T1000 (cell line): Measurements from ENCODE around the gene ZSWIM6.

ENCODE experiments used
- DNase-seq: peaks from one replicate; lab custom pipeline; 2025; ENCODE audit warnings: mixed read lengths; lab: John Stamatoyannopoulos, UW

The ZSWIM6 gene

DNA sequence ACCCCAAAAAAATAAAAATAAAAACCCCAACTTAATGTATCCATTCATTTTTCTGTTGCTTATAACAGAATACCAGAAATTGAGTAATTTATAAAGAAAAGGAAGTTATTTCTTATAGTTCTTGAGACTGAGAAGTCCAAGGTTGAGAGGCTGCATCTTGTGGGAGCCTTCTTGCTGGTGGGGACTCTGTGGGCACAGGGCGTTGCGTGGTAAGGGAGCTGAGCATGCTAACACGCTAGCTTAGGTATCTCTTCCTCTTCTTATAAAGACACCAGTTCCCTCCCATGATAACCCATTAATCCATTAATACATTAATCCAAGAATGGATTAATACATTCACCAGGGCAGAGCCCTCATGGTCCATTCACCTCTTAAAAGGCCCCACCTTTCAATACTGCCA is 150.9 kb downstream of the ZSWIM6 start:
- no peak for DNase-seq

DNA sequence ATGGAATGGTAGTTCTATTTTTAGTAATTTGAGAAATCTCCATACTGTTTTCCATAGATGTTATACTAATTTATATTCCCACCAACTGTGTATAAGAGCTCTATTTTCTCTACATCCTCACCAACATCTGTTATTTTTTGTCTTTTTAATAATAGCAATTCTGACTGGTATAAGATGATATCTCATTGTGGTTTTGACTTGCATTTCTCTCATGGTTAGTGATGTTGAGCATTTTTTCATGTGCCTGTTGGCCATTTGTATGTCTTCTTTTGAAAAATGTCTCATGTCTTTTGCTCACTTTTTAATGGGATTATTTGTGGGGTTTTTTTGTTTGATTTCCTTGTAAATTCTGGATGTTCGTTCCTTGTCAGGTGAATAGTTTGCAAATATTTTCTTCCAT is 154.4 kb downstream of the ZSWIM6 start:
- DNase-seq = no peak

DNA sequence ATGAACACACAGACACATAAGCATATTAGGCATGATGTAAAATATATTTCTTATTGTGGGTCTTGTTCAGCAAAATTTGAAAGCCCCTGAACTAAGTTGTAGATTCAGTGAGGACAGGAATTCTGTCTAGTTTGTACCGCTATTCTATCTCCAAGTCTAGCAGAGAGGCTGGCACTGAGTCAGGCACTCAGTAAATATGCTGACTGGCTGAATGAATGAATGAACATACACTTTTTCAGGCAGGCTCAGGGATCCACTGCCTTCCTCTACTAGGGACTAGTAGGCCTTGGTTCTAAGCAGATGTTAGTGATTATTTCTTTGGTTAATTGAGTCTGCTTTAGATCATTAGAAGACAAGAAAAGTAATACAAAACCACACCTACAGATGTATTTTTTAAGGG is 157.5 kb downstream of the ZSWIM6 start:
- no peak for DNase-seq

DNA sequence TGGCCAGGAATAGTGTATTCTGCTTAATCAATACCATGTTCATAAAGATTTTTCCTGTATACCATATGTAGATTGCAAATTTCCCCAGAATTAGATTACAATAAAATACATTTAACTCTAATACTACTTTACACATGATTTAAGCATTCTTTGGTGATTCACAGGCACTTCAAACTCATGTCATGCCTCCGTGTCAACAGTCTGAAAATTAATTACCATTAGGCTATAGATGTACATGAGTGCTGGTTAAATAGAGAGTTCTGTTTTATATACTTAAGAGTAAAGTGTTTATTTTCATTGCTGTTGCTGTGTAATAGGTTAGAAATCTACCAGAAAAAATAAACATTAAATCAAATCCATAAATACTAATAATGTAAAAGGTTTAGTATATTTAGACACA is 159.8 kb downstream of the ZSWIM6 start:
- no peak for DNase-seq

DNA sequence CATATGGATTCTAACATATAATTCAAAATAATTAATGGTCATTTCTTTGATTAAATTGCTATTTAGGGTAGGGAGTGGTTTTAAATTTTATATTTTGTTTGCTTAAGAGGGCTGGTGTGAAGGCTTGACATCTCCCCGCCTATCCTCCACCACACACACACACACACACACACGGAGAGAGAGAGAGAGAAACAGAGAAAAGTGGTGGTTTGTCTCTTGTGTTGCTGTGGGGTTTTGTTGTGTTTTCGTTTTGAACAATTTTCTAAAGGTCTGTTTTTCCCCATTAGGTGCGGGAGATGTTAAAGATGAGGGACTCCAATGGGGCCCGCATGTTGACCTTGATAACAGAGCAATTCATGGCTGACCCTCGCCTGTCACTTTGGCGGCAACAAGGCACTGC is 161.9 kb downstream of the ZSWIM6 start:
- no peak for DNase-seq

DNA sequence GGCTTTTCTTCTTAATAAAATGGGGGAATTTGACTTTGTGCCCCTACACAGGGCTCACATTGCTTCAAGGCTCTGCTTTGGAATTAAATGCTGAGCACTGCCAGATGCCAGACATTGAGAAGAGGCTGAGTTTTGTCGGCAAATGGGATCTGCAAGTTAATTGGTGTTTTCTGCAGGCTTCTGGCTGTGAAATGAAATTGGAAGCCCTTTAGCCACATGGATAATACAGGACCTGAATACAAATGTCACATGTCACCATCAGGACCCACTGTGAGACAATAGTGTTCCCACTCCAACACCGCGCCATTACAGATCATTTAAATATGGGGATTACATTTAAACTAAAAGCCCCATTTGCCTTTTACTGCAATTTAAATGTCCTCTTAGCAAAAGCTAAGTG is 164.4 kb downstream of the ZSWIM6 start:
- no peak for DNase-seq

DNA sequence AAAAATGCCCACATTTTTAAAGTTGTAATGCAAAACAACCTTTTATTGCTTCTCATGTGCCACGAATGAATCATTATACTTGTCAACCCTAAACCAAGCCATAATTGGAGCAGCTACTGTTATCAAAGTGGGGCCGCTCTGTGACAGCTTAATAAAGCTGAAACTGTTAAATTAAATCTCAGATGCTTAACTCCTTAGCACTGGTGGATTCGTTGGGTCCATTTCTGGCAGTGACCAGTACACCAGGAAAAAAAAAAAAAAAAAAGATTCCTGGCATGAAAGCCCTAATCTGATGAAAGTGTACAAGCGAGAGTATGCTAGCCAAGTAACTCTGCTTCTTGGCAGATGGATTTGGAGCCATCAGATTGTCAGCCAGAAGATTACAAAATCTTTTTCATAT is 164.8 kb downstream of the ZSWIM6 start:
- DNase-seq = no peak

DNA sequence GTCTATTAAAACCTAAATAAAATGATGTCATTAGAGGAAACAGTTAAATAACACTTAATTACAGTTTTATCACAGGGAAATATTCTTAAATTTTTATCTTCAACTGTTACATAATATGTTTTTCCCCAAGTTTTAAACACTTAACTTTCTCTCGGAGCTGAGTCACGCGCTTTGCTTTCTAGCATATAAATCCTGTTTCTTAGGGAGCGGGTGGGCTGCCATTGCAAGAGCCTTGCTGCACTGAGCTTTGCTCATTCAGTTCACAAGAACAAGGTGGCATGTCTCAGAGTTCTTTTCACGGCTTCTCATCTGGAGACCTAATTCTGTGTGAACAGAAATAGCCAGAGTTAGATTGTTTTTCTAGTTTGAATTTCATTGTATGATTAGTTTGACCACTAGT is 166.1 kb downstream of the ZSWIM6 start:
- no peak for DNase-seq

DNA sequence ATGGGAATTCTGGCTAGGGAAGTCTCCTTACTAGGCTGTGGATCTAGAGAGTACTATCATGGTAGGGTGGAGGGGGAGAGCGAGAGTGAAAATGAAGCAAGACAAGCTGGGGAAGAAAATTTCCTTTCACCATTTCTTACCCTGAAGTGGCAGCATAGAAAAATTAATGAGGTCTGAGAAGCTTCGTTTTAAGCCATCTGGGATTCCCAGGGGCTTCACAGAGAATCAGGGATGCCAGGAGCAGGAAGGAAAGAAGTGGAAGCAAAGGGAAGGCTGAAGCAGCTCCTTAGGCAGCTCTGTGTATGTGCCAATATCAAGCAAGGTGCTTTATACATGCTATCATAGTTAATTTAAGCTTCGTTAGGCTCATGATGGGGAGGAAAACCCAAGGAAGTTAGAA is 169.9 kb downstream of the ZSWIM6 start:
- no peak for DNase-seq

DNA sequence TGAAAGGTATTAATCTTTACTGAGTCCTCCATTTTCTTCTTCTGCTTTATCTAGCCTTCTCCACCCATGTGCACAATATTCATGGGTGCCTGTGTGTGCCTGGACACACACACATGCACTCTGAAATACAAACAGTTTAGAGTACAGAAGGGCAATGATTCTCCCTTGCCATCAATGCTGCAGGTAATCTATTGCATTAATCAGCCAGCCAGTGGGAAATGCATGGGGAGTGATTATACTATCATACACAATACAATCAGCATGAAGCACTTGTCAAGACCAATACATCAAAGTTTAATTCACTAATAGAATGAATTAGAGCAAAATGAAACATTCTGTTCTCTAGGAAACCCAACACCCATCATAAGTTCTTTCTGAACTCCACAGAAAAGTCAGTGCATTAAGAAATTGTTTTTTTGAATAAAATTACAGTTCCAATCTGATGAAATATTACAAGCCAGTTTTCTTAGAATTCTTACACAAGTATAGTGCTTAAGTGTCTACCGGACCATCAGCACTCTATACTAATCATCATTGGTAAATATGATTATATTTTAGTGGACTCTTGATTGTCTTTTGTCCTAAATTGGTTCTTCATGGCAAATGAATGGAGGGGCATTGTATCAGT is 172.2 kb downstream of the ZSWIM6 start:
- DNase-seq = no peak

DNA sequence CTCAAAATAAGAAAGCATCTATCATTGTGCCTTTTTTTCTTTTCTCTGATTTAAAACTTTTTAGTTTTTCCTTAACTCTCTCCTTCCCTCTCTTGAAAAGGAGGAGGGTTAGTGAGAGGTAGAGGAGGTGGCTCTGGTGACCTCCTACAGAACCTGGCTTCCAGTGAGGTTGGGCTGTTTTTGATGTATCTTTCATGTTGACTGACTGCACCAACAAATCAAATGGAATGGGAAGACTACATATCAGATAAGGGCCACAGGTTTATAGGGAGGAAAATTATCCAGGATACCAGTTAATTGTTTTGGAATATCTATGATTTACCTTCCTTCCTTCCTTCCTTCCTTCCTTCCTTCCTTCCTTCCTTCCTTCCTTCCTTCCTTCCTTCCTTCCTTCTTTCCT is 173.2 kb downstream of the ZSWIM6 start:
- DNase-seq = no peak

DNA sequence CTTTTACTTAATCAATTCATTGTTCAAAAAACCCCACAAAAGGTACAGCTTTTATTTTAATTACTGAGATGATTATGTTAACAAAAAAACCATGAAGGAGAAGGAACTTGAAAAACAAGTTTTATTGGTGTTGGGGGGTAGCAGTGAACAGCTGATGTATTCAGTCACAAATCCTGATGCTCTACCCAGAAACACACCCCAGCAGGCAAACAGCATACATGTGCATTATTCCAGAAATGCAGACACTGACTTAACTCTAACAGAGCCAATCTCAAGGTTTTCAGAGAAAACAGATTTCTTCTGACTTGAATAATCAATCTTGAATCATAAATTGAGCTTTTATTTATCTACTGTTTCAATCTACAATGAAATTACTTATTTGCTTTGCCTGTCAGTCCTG is 175.2 kb downstream of the ZSWIM6 start:
- DNase-seq = no peak

DNA sequence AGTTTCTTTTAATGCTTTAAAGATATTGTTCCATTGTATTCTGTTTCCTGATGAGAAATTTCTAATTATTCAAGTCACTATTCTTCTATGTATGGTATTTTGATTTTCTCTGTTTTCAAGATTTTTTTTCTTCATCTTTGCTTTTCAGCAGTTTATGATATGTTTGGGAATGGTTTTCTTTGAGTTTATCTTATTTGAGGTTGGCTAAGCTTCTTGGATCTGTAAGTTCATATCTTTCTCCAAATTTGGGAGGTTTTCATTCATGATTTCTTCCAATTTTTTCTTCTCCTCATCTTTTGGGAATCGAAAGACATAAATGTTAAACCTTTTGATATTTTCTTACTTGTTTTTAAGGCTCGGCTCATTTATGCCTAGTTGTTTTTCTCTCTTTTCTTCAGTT is 184.9 kb downstream of the ZSWIM6 start:
- DNase-seq = no peak

DNA sequence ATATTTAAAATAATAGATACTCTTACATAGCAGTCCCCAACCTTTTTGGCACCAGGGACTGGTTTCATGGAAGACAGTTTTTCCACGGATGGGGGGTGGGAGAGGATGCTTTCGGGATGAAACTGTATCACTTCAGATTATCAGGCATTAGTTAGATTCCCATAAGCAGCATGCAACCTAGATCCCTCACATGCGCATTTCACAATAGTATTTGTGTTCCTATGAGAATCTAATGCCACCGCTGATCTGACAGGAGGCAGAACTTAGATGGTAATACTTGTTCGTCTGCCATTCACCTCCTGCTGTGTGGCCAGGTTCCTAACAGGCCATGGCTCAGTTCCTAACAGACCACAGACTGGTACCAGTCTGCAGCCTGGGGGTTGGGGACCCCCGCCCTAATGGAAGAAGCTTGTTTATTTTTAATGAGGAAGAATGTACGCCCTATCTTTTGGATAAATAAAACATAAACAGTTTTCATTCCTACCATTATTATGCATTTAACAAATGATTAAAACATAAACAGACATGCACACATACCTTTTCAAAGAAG is 187.7 kb downstream of the ZSWIM6 start:
- DNase-seq = no peak

DNA sequence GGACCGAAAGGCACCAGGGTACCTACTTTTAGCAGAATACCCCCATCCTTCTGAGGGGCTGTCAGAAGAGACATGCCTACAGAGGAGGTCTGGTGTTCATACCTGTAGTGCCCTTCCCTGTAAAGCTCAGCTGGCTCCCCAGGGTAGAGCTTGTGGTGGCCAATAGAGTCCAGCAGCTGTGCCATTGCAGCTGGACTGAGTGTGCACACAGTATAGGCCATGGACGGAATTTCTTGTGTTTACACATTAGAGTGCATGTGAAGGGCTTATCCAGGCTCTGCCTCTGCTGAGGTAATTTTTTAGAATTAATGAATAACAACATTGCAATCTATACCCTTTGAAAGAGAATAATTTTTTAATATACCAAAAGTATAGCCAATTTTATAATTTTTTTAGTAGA is 191.0 kb downstream of the ZSWIM6 start:
- no peak for DNase-seq

DNA sequence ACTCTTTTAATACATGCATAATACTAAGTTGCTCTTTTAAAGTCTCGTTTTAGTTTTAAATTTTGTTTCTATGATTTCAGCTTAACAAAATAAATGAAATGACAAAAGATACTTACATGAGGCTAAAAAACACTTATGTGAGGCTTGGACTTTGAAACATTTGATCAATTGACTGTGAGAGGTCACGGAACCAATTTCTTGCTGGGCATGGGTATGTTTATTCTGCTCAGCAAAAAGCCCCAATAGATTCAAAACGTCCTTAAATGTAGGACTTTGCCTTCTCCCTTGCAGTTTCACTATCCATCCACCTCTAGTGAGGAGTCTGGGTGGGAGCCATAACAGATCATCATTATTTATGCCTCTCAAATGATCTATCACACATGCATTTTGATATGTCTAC is 191.9 kb downstream of the ZSWIM6 start:
- no peak for DNase-seq

DNA sequence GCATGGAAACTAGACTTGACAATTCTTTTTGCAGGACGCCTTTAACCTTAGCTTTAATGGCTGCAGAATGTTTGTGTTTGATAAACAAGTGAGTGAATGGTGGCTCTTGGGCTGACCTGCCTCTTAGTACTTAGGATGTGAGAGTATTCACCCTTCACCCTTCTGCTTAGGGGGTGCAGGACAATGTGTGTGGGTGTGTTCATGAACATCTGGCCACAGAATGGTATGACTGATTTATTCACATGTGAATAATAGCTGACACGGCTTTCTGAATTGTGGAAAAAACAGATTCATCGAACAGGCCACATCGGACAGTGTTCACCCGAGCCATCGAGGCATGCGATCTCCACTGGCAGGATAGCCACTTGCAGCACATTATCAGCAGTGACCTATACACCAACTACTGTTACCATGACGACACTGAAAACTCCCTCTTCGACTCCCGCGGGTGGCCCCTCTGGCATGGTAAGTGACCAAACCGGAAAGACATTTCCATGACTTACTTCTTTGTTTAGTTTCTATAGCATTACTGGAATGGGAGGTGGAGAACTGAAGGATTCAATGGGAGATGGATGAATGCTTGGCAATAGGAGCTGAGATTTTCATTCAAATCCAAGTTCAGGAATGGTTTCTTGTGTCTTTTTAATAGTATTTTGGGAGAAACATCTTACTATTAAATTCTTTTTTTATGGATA is 193.6 kb downstream of the ZSWIM6 start:
- no peak for DNase-seq

DNA sequence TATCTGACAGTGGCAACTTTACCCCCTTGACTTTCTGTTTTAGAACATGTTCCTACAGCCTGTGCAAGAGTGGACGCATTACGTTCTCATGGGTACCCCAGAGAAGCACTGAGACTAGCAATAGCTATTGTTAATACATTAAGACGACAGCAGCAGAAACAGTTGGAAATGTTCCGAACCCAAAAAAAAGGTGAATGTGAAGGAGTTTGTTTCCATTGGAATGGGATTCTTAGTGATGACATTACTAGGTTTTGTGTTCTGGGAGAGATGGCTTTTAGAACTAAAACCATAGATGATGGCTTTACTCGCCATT is 194.1 kb downstream of the ZSWIM6 start:
- DNase-seq = no peak

DNA sequence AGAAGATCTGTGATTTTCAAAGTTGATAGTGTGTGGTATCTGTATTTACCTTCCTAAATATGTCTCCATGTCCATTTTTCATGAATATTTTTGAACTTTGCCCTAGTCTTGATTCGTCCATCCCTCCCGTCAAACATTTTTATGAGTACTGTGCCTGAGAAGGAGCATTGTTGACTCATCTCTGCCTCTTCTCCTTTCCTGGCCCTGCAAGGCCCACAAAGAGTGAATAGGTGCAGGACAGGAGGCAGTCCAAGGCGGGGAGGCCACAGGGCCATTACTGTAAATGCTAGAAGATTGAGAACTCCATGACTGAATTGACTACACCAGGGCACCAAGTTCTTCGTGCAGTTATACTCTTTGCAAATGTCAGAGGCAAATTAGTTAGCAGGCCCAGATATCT is 200.9 kb downstream of the ZSWIM6 start:
- DNase-seq = no peak

DNA sequence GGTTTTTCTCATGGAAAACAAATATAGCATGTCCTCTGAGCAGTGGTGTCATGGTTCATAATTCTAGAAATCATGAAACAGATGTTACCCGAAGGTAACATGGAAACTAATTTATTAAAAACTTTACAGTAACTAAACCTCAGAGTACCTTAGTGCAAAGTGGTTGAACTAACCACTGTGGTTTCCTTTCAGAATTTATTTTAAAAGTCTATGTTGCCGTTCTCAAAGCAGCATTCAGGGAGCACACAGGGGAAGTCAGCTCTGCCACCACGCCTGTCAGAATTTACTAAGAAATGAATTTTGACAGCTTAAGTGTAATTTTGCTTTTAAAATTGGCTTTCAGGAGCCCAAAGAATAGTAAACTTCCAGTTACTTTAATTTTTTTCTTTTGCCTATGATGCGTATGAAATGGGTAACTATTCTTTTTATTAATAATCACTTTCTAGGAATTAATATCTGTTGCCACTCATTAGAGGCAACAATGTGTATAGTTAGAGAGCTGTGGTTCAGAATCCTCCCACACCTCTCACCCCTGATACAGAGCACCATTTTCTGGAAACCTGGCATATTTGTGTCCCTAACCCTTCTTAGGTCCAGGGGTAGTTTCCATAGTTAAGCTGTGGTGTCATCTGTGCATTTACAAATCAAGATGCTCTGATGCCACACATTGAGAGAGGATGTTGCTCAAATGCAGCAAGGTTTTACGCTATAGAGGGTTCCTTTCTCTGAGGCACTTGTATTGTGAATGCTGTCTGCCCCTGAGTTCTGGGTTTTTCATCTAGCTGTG is 202.6 kb downstream of the ZSWIM6 start:
- DNase-seq = no peak

DNA sequence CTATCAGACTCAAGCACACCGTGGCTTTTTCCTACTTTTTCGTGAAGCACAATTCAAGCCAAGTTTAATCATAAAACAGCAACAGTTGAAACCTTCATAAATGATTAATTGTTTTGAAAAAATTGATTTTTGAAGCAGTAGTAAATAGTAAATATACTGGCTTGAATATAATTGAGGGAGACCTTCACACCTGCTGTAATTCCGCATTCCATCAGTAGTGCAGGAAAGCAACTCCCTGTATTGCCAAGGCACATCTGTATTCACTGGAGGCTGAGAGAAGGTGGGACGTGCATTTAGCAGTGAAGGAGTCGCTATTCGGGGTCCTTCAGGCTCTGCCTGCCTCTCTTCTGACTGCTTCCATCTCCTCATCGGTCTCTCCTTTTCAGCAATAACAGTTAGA is 203.8 kb downstream of the ZSWIM6 start:
- DNase-seq = no peak

DNA sequence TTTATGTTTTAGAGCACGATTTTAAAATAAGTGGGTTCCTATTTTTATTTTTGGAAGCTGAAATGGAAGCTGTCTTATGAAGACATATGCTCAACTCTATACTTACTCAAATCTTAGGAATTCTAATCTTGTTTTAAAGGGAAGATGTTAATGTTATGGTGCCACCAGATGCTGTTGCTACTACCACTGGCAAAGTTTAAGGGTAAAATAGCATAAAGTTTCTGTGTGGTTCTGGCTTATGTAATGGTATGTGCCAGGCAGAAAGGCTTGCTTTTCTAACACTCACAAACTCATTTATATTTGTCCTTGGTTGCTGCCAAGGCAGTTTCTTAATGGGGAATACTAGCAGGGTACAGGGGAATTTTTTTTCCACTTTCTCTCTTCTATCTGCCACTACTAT is 204.9 kb downstream of the ZSWIM6 start:
- no peak for DNase-seq
